ENCODE data around the gene GIPC3.
A peak's percentile ranks its signal among the peaks of the same experiment; 100 is the strongest.
"Not testable (repeated sequence)": the region's sequence is repeated elsewhere in the genome, so short reads cannot be mapped to it uniquely, and the experiment has no call there.

GIPC3 gene

GRCh38 chr19:3618811-3619630, 33.7 kb downstream of the GIPC3 start:
- no peak for DNase-seq

GRCh38 chr19:3619631-3620012, 34.3 kb downstream of the GIPC3 start:
- DNase-seq, result no peak

- DNase-seq, result no peak
These were observed 35.0 kb downstream of the GIPC3 start for GRCh38 chr19:3620145-3620816.

- DNase-seq, result no peak
These were observed 35.7 kb downstream of the GIPC3 start for GRCh38 chr19:3620817-3621547.

GRCh38 chr19:3621689-3622088, 36.4 kb downstream of the GIPC3 start:
- DNase-seq, result no peak

GRCh38 chr19:3622224-3622623, 36.9 kb downstream of the GIPC3 start:
- no peak for DNase-seq

GRCh38 chr19:3623716-3624115, 38.4 kb downstream of the GIPC3 start:
- no peak for DNase-seq

- no peak for DNase-seq
These were observed 40.8 kb downstream of the GIPC3 start for GRCh38 chr19:3625996-3626472.

GRCh38 chr19:3626473-3627350, 41.4 kb downstream of the GIPC3 start, which contains the start of gene CACTIN:
CACTIN (minus strand) TSS chr19:3626790; CDS start chr19:3626762, 28 bp downstream.
- peak; percentile 90 for DNase-seq

GRCh38 chr19:3627351-3627723, 42.1 kb downstream of the GIPC3 start:
- no peak for DNase-seq

- not testable (repeated sequence) for DNase-seq
These were observed 43.5 kb downstream of the GIPC3 start for GRCh38 chr19:3628766-3629165.

- DNase-seq, result no peak
These were observed 46.0 kb downstream of the GIPC3 start for GRCh38 chr19:3631053-3631861.

- DNase-seq, result no peak
These were observed 46.8 kb downstream of the GIPC3 start for GRCh38 chr19:3632098-3632497.

- DNase-seq, result no peak
These were observed 47.7 kb downstream of the GIPC3 start for GRCh38 chr19:3632739-3633558.

- no peak for DNase-seq
These were observed 48.3 kb downstream of the GIPC3 start for GRCh38 chr19:3633559-3633988.

- DNase-seq, result no peak
These were observed 49.3 kb downstream of the GIPC3 start for GRCh38 chr19:3634496-3635045.

GRCh38 chr19:3636506-3636905, 51.2 kb downstream of the GIPC3 start:
- DNase-seq, result no peak

- DNase-seq, result no peak
These were observed 51.7 kb downstream of the GIPC3 start for GRCh38 chr19:3636962-3637361.

- DNase-seq, result no peak
These were observed 52.3 kb downstream of the GIPC3 start for GRCh38 chr19:3637621-3638020.

Measured in NCI-H1436 treated with DMSO at 0.1 percent for 48 hours (cell line).